Epithelial cell of prostate (primary cell): Measurements from ENCODE around the gene SLC27A1.
"Not testable (repeated sequence)": the region's sequence is repeated elsewhere in the genome, so short reads cannot be mapped to it uniquely, and the experiment has no call there.

Experiments
- DNase-seq: peaks from one replicate; pipeline ENCODE4 v3.0.0-alpha.2; 2011; ENCODE audit warnings: low read depth, low spot score
- H3K27ac ChIP-seq: fragments of 450-650 bp; 2 replicates; pipeline ENCODE4 v1.5.1; 2017; ENCODE audit warnings: mild to moderate bottlenecking

The SLC27A1 gene

DNA sequence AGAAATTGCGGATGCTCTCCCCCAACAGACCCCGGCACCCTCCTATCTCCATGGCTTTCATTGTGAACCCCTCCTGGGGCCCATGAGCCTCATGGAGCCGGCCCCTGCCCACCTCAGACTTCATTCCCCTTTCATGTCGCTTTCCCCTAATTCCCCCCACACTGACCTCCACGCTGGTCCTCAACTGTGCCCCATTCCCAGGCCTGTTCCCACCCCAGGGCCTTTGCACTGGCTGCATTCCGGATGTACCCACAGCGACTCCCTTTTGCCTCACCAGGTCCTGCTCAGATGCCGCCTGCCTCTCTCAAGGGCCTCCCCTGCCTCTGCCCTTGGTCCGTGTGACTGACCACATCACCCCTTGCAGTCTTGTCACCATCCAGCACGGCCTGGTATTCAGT, 13.3 kb downstream of the SLC27A1 start:
- no peak overlapping the region for H3K27ac ChIP-seq
- DNase-seq: no peak

DNA sequence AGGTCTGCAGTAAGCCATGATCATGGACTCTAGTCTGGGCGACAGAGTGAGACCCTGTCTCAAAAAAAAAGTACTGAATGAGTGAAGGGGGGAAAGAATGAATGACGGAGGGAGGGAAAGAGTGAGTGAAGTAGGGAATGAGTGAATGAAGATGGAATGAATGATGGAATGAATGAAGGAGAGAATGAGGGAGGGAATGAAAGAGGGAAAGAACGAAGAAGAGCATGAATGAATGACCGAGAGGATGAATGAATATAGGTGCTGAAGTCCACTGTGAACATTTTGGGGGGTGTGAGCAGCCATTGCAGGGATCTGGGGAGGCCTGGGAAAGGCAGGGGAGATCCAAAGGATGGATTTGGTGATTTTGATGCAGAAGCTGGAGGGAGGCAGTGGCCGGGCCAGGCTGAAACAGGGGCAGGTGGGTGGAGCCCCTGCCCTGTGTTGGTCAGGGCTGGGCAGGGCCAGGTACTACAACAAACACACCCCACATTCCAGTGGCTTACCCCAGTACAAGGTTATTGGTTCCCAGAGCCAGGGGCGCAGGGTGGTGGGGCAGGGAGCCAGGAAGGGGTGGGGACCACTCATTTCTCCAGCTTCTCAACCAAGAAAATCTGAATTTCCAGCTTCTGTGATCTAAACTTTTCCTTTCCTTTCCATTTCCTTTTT, 14.3 kb downstream of the SLC27A1 start:
- DNase-seq: no peak
- H3K27ac ChIP-seq: no peak overlapping the region

DNA sequence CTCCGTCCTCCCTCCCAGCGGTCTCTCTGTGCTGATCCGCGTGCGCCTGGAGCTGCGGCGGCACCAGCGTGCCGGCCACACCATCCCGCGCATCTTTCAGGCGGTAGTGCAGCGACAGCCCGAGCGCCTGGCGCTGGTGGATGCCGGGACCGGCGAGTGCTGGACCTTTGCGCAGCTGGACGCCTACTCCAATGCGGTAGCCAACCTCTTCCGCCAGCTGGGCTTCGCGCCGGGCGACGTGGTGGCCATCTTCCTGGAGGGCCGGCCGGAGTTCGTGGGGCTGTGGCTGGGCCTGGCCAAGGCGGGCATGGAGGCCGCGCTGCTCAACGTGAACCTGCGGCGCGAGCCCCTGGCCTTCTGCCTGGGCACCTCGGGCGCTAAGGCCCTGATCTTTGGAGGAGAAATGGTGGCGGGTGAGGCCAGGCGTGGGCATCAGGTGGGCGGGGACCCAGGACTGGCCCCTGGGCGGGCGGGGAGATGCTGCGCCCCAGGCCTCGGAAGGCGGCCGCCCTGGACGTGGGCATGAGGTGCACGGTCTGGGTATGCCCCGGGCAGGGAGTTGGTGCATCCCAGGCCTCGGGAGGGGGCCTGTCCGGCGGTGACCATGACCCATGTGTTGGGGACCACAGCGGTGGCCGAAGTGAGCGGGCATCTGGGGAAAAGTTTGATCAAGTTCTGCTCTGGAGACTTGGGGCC, 16.4 kb downstream of the SLC27A1 start:
- H3K27ac ChIP-seq: no peak overlapping the region
- DNase-seq: no peak

DNA sequence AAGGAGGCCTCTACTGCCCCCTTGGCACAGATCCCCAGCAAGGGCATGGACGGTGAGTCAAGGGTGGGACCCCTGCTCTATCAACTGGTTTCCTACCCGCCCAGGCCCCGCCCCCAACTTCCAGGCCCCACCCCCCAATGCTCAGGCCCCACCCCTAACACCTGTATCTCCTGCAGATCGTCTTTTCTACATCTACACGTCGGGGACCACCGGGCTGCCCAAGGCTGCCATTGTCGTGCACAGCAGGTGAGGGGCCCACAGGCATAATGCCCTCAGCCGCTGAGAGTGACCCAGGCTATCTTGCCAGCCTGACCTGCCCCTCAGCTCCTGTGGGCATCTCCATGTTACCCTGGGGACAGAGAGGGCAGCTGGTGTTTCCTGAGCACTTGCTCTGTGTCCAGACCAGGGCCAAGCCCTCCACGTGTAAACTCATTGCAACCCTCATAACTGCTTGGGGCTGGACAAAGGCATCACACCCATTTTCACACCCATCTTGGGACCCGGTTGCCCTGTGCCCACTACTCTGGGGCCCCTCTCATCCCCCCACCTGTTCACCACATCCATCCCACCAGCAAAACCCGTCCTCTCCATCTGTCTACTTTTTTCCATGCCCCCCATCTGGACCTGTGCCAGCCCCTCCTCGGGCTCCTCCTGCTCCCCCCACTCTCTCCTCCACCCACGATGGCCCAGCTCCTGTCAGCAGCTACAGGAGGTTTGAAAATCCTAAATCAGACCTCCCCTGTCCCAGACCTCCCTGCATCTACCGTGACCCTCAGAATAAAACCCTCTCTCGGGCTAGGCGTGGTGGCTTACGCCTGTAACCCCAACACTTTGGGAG, 17.2 kb downstream of the SLC27A1 start:
- DNase-seq: no peak
- H3K27ac ChIP-seq: no peak overlapping the region

DNA sequence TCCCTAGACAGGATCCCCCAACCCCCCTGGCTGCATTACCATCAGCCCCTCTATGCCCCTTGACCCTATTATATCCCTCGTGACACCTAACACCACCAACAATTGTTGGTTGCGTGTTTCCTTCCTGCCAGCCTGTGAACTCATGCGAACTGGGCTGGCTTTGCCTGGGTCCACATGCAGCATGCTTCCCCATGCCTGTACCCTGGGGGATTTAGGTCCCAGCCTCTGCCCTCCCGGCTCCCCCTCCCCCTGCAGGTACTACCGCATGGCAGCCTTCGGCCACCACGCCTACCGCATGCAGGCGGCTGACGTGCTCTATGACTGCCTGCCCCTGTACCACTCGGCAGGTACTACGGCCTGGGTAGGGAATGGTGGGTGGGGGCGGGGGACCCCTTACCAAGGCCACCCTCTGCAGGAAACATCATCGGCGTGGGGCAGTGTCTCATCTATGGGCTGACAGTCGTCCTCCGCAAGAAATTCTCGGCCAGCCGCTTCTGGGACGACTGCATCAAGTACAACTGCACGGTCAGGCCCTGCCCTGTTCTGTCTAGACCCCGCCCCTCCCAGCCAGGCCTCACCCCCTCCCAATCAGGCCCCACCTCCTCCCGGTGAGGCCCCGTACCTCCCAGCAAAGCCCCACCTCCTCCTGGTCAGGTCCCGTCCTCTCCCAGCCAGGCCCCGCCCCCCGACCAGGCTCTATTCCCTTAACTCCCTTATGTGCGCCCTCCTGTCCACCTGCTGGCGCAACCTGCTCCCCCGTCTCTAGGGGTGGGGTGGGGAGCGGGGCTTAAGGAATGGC, 18.5 kb downstream of the SLC27A1 start:
- DNase-seq: no peak
- no peak overlapping the region for H3K27ac ChIP-seq

DNA sequence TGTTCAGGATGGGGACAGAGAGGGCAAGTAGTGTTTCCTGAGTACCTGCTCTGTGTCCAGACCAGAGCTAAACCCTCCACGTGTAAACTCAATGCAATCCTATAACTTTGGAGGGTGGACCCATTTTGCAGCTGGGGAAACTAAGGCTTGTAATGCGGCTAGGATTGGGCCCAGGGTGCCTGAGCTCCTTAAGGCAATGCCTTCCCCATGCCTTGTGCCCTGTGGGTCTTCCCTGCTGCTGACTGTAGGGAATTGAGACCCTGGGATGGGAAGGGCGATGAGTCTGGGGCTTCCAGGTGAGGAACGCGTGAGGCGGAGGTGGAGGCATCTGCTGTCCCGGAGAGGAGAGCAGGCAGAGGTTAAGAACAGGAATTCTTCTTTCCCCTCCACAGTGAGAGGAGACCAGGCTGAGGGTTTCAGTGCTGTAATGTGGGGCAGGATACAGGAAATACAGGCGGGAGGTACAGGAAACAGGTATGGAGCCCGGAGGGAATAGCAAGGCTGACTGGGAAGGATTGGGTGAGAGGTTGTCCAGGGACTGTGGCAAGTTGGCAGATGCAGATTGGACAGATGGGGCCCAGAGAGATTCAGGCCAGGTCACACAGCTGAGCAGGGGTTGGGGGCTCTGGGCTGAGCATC, 19.2 kb downstream of the SLC27A1 start:
- H3K27ac ChIP-seq: no peak overlapping the region

DNA sequence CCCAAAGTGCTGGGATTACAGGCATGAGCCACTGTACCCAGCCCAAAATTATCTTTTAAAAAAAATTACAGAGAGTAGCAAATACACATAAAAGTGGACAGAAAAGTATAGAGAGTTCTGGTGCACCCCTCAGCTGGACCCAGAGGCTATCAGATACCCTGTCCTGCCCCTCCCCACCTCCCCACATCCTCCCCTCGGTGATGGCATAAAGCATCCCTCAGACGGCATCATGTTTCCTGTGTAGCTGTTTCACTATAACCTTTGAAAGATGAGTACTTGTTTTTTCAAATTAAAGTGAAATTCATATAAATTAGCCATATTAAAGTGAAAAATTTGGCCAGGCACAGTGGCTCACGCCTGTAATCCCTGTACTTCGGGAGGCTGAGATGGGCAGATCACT, 20.1 kb downstream of the SLC27A1 start:
- DNase-seq: no peak
- H3K27ac ChIP-seq: no peak overlapping the region

More for the DNA sequence above, 19.2 kb downstream of the SLC27A1 start:
- DNase-seq: no peak

DNA sequence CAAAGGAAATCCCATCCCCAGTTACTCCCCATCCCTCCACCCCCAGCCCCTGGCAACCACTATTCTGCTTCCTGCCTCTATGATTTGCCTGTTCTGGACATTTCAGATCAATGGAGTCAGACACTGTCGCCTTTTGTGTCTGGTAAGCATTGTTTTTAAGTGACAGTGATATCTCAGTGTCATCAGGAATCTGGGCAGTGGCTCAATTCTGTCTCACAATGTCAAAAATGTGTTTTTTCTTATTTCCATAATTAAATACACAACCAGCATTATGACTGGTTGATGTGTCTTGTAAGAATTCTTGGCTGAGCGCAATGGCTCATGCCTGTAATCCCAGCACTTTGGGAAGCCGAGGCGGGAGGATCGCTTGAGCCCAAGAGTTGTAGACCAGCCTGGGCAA, 21.0 kb downstream of the SLC27A1 start:
- H3K27ac ChIP-seq: no peak overlapping the region
- no peak for DNase-seq

DNA sequence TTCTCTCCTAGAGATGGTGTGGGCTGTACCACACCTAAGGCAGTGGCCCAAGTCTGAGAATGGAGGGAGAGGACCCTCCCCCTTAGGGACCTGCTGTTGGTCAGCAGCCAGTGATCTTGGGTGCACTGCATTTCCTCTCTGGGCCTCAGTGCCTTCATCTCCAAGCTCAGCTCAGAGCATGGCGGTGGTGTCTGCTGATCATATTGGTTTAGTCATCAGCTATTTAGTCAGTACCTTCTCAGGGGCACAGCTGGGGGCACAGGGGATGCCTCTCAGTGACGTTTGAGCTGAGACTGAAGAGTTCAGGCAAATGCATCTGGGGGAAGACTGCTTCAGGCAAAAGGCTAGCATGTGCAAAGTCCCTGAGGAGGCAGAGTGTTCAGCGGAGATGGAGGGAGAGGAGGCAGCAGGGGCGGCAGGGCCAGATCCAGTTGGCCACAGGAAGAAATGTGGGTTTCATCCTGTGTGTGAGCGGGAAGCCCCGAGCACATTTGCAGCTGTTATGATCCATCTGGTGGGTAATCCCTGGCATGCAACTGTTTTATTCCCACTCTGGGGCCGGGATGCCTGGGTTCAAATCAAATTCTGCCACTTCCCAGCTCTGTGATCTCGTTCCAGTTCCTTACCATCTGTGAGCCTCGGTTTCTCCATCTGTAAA, 25.4 kb downstream of the SLC27A1 start:
- no peak overlapping the region for H3K27ac ChIP-seq
- DNase-seq: no peak

DNA sequence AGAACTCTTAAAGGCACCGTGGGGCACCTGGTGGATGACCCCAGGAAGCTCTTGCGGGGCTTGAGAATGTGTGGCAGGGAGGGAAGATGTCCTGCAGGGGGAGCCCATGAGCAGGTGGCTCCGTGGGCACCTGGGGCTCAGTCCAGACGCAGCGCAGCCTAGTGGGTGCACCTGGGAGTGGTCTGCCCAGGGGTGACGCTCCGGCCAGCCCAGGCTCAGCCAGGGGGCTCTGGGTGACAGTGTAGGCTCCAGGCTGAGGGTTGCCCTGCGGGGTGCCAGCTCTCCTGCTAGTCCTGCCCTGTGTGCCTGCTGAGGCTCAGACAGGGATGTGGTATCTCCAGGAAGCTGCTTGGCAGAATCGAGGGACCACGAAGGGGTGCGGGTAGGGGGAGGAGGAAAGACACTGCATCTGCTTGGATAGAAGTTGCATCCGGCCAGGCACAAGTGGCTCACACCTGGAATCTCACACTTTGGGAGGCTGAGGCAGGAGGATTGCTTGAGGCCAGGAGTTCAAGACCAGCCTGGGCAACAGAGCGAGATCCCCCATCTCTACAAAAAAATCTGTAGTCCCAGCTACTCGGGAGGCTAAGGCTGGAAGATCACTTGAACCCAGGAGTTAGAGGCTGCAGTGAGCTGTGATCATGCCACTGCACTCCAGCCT, 26.1 kb downstream of the SLC27A1 start:
- no peak overlapping the region for H3K27ac ChIP-seq
- DNase-seq: no peak

DNA sequence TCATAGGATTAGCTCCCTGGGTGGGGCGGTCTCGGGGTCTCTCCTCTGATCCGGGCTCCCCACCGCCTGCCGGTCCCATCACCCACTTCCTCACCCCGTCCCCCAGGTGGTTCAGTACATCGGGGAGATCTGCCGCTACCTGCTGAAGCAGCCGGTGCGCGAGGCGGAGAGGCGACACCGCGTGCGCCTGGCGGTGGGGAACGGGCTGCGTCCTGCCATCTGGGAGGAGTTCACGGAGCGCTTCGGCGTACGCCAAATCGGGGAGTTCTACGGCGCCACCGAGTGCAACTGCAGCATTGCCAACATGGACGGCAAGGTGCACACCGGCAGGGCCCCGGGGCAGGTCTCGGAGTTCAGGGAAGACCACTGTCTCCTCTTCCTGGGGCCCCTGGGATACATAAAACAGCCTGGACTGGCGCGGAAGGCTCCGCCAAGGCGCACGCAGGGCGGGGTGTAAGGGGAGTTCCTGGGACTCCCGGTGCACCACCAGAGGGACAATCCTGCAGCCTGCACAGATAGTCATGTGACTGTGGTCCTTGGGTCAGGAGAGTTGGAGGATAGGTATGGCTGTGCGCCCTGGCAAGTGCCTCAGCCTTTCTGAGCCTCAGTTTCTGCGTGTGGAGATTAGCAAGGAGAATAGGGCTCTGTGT, 26.9 kb downstream of the SLC27A1 start:
- H3K27ac ChIP-seq: no peak overlapping the region
- no peak for DNase-seq

DNA sequence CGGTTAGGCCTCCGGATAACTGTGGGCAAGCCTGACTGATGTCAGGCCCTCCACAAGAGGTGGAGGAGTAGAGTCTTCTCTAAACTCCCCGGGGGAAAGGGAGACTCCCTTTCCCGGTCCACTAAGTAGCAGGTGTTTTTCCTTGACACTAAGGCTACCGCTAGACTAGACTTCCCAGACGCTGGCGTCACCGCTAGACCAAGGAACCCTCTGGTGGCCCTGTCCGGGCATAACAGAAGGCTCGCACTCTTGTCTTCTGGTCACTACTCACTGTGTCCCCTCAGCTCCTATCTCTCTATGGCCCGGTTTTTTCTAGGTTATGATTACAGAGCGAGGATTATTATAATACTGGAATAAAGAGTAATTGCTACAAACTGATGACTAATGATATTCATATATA, 28.7 kb downstream of the SLC27A1 start:
- not testable (repeated sequence) for H3K27ac ChIP-seq, DNase-seq

DNA sequence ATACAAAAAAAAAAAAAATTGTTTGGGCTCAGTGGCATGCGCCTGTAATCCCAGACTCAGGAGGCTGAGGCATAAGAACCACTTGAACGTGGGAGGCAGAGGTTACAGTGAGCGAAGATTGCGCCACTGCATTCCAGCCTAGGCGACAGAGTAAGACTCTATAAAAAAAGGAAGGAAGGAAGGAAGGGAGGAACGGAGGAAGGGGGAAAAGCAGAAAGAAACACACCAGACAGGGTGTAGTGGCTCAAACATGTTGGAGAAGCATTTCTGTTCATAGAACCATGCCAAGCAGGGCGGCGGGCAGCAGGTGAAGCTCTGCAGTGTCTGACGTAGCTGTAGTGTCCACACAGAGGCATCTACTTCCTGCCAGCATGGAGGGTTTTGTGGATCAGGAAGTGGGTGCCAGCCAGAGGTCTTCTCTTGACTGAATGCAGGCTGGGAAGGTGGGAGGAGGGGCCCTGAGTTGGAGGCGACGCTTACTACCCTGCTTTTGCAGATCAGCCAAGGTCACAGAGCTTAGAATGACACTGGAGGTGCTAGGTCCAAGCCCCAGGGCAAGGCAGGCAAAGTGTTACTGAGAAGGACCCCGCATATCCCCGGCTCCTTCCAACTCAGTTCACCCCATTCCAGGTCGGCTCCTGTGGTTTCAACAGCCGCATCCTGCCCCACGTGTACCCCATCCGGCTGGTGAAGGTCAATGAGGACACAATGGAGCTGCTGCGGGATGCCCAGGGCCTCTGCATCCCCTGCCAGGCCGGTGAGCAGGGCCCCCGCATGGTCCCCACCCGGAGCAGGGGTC, 29.5 kb downstream of the SLC27A1 start:
- DNase-seq: no peak
- peak overlapping the region; percentile 24 for H3K27ac ChIP-seq

DNA sequence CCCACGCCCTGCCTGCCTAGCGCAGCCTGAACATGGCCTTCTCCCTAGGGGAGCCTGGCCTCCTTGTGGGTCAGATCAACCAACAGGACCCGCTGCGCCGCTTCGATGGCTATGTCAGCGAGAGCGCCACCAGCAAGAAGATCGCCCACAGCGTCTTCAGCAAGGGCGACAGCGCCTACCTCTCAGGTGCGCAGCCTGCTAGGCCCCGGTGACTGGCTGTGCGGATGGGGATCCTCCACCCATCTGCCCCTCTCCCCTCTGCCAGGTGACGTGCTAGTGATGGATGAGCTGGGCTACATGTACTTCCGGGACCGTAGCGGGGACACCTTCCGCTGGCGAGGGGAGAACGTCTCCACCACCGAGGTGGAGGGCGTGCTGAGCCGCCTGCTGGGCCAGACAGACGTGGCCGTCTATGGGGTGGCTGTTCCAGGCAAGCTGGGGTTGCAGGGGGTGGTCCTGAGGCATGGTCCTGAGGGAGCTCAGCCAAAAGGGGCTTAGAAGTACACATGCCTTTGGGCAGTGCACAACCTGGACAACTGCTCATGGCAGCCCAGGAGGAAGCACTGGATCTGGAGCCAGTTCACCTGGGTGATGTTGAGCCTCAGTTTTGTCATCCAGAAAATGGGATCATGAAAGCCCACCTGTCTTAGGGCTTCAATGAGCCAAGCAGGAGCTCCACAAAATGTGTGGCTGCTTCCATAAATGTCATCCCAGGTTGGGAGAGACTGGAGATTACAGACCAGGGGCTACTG, 30.3 kb downstream of the SLC27A1 start:
- no peak overlapping the region for H3K27ac ChIP-seq
- DNase-seq: no peak

DNA sequence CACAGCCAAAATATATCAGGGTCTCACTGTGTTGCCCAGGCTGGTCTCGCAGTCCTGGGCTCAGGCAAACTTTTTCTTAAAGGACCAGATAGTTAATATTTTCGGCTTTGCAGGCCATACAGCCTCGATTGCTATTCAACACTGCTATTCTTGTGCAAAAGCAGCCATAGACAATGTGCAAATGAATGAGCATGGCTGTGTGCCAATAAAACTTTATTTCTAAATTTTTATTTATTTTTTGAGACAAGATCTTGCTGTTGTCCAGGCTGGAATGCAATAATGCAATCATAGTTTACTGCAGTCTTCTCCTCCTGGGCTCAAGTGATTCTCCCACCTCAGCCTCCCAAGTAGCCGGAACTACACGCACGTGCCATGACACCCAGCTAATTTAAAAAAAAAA, 32.9 kb downstream of the SLC27A1 start:
- H3K27ac ChIP-seq: no peak overlapping the region
- DNase-seq: no peak

DNA sequence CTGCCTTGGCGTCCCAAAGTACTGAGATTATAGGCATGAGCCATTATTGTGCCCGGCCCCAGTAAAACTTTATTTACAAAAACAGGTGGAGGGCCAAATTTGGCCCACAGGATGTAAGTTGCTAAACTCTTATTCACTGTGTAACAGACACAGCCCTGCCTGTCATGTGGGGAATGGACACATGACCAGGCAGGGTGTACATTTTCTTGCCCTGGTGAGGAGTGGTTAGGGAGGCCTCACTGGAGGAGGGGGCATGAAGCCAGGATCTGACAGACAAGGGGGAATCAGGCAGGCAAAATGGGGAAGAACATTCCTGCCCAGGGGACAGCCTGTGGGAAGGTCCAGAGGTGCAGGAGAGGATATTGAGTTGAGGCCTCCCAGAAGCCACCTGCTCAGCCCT, 33.7 kb downstream of the SLC27A1 start:
- no peak for DNase-seq
- no peak overlapping the region for H3K27ac ChIP-seq

DNA sequence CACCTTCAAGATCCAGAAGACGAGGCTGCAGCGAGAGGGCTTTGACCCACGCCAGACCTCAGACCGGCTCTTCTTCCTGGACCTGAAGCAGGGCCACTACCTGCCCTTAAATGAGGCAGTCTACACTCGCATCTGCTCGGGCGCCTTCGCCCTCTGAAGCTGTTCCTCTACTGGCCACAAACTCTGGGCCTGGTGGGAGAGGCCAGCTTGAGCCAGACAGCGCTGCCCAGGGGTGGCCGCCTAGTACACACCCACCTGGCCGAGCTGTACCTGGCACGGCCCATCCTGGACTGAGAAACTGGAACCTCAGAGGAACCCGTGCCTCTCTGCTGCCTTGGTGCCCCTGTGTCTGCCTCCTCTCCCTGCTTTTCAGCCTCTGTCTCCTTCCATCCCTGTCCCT, 34.1 kb downstream of the SLC27A1 start:
- DNase-seq: no peak
- H3K27ac ChIP-seq: no peak overlapping the region
